ENCODE measurements around the gene ZNF197.
"Not testable (repeated sequence)": the region's sequence is repeated elsewhere in the genome, so short reads cannot be mapped to it uniquely, and the experiment has no call there.

ZNF197 gene

DNA sequence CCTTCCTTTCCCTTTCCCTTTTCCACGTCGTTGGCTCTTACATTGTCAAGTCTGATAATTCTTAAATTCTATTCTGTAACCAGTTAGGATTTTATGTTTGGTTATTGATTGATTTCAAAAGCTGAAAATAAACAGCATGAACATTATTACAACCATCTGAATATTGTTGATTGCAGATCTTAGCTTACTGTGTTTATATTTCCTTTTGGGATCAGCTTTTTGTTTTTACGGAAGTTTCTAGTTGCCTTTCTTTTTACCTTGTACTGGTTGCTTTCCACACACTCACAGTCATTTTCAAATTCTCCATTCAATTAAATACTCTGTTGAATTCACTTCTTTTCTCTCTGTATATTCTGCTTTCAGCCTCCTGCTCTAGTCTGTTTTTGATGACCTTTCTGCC lies 40.3 kb downstream of the ZNF197 start:
- no peak for ATAC-seq
- no peak for DNase-seq

- DNase-seq (no peak), ATAC-seq (no peak)
Measured at GRCh38 chr3:44666346-44666745, 41.5 kb downstream of the ZNF197 start.

- ATAC-seq, result no peak
- no peak for DNase-seq
Measured at GRCh38 chr3:44669760-44670159, 44.9 kb downstream of the ZNF197 start.

DNA sequence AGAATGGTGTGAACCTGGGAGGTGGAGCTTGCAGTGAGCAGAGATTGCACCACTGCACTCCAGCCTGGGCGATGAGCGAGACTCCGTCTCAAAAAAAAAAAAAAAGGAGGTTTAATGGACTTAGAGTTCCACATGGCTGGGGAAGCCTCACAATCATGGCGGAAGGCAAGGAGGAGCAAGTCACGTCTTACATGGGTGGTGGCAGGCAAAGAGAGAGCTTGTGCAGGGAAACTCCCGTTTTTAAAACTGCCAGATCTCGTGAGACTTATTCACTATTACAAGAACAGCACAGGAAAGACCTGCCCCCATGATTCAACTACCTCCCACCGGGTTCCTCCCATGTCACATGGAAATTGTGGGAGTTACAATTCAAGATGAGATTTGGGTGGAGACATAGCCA lies 48.6 kb downstream of the ZNF197 start:
- ATAC-seq, DNase-seq: not testable (repeated sequence)

DNA sequence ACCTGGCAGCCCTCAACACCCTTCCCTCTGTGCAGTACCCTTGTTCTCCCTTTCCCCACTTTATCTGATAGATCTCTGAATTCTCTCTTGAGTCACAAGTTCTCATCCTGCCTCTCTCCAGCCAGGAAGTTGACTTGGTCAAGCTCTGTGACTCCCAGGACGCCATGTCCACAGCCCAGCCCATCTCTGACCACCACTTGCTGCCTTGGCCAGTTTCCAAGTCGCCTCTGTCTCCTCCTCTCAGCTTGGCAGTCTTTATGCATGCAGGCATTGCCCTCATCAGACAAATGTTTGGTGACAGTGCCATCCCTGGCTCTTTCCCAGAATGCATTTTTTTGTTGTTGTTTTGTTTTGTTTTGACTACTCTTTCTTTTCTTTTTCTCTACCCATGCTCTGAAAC lies 49.4 kb downstream of the ZNF197 start:
- DNase-seq (no peak), ATAC-seq (no peak)

GRCh38 chr3:44678480-44679116 lies 53.8 kb downstream of the ZNF197 start:
- ATAC-seq, result no peak
- no peak for DNase-seq

DNA sequence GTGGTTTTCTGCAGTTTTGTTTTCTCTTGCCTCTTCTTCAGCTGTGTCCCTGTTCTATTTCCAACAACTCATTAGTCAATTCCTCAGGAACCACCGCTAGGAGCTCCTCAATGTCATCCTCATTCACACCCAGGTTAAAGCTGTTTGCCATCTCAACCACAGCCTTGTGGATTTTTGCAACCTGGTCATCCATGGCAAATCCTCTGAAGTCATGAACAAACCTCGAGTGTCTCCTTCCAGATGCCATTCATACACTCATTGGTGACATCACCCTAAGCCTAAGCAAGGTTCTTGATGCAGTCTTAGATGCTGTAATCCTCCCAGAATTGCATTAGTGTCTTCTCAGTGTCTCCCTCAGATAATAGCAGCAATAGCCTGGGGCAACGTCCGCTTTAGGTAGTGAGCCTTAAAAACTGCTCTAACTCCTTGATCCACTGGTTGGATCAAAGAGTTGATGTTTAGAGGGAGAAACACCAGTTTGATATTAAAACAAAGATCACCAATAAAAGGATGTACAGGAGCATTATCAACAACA lies 56.2 kb downstream of the ZNF197 start:
- ATAC-seq, result no peak
- no peak for DNase-seq

DNA sequence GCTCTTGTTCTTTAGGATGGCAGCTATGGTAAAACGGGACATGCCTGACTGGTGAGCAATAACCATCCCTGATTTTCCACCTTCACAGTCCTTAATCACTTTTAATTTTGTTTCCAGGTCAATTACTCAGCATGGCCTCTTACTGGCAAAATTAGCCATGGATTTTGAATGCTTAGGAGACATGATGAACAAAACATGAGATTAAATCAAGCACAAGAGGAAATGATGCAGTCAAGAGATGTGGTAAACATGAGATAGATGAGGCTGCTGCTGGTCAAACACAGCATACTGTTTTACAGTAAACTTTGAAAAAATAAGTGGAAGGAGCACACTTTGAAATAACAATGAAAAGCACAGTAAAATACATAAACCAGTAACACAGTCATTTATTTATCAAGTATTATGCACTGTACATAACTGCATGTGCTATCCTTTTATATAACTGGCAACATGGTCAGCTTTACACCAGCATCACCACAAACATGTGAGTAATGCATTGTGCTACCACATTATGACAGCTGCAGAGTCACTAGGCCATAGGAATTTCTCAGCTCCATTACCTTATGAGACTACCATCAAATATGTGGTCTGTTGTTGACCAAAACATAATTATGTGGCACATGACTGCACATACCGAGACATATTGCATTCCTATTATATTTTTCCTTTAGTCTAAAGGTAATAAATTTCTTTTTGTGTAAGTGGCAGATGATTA lies 57.5 kb downstream of the ZNF197 start:
- DNase-seq (no peak), ATAC-seq (no peak)

DNA sequence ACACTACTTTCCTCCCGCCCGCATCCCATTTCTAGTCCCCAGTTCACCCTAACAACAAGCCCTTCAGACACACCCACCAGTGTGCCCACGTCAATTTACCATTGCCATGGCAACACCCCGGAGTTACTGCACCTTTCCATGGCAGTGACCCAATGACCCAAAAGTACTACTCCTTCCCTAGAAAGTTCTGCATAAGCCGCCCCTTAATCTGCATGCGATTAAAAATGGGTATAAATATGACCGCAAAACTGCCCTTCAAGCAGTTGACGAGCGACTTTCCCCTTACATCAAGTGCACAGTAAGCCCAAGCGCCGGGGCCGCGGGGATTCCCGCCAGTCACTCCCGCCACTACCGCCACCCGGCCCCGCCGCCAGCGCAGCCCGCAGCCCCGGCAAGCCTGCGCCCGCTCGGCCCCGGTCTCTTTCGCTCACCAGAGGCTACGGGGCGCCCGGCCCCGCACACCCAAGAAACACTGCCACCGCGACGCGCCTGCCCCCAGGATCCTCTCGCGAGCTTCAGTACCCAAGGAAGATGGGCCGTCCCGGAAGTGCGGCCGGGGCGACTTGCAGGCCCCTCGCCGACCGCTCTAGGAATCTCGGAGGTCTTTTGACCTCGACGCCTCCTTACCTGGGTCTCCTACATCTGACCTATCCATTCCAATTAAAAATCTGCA lies 60.4 kb downstream of the ZNF197 start:
- DNase-seq (peak; percentile 54), ATAC-seq (peak; percentile 46)

GRCh38 chr3:44687898-44688297 lies 63.1 kb downstream of the ZNF197 start:
- DNase-seq (no peak), ATAC-seq (no peak)

Measured in stimulated activated naive CD8-positive, alpha-beta T cell treated with anti-CD3 and anti-CD28 coated beads, Interleukin-15, Interleukin-2, amounts not matched to agents 100 U/mL and 50 U/mL, for 24 hours (primary cell).